Hippocampal formation (tissue), 2 donors: ENCODE measurements around the gene FHL3.
"Not testable (repeated sequence)": the region's sequence is repeated elsewhere in the genome, so short reads cannot be mapped to it uniquely, and the experiment has no call there.

Source experiments
- DNase-seq, 2 donors: peaks; one replicate each; lab custom pipeline; 2025; lab: John Stamatoyannopoulos, UW

The FHL3 gene

DNA sequence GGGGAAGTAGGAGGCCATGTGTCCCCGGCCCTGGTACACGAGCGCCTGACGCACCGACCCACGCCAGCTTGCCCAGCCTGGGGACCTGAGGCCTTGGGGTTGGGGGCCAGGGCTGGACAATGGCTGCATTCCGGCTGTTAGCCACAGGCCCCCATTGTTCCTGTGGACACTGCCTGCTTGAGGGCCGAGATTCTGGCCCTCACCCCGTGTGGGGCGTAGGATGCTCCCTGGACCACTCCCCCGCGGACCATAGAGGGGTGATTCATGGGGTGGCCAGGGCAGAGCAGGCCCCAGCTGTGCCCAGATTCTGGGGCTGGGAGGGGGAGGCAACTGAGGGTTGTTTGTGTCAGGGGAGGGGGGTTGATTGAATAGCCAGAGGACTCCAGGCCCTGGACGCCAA lies 29.6 kb upstream of the FHL3 start:
- DNase-seq = no peak

DNA sequence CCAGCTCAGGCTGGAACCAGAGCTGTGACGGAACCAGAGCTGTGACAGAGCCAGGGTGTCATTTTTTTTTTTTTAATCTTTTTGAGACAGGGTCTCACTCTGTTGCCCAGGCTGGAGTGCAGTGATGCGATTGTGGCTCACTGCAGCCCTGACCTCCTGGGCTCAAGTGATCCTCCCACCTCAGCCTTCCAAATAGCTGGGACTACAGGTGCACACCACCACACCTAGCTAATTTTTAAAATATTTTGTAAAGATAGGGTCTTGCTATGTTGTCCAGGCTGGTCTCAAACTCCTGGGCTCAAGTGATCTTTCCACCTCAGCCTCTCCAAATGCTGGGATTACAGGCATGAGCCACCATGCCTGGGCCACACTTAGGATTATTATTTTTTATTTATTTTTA lies 27.7 kb upstream of the FHL3 start:
- not testable (repeated sequence) for DNase-seq

DNA sequence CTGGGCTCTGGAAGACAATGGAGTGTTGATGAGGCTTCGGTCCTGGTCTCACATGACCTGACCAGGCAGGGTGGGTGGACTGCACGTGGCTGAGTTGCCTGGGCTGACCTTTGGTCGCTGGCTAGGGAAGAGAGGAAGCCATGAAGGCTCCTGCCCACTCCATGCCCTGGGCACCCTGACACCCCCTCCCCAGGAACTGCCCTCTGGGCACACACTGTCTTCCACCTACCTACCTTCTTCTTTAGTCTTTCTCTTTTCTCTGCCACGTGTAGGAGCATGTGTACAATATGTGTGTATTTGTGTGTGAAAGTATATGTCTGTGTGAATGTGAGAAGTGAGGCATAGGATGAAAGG lies 26.2 kb upstream of the FHL3 start:
- DNase-seq = no peak

DNA sequence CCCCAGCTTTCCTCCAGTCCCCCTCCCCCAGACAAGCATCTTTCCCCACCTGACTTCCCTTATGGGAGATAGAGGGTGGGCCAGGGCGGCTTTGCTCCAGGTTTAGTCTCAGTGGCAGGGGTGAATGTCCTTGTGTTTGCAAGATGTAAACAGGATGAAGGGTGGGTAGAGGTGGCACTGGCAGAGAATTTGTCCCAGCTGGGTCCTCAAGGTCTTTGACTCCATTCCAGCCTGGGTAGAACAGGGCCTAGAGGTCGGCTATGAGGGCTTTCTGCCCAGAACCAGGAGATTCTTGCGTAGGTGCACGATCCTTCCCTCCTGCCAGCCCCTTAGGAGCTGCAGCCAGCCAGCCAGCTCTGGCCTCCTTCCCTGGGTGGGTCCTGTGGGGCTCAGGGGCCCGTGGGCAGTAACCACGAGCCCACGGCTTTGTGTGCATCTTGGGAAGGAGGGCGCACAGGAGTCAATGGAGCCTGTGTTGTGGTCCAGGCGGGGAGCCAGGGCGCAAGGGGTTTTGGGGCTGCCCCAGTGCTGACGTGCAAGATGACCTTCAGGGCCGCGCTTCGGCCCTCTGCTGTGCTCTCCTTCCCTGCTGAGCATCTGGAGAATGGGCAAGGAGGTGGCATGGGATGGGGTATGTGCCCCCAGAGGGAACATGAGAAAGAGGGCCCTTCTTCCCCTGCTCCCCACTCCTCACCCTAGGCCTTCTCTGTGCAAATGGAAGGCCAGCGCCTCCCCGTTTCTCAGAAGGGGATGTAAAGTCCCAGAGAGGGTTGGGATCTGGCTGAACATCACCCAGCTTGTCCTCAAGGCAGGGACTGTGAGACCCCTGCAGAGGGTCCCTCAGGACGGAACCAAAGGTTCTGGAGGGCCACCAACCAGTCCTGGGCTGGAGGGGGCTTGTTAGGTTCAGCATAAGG lies 25.5 kb upstream of the FHL3 start:
- DNase-seq = no peak

DNA sequence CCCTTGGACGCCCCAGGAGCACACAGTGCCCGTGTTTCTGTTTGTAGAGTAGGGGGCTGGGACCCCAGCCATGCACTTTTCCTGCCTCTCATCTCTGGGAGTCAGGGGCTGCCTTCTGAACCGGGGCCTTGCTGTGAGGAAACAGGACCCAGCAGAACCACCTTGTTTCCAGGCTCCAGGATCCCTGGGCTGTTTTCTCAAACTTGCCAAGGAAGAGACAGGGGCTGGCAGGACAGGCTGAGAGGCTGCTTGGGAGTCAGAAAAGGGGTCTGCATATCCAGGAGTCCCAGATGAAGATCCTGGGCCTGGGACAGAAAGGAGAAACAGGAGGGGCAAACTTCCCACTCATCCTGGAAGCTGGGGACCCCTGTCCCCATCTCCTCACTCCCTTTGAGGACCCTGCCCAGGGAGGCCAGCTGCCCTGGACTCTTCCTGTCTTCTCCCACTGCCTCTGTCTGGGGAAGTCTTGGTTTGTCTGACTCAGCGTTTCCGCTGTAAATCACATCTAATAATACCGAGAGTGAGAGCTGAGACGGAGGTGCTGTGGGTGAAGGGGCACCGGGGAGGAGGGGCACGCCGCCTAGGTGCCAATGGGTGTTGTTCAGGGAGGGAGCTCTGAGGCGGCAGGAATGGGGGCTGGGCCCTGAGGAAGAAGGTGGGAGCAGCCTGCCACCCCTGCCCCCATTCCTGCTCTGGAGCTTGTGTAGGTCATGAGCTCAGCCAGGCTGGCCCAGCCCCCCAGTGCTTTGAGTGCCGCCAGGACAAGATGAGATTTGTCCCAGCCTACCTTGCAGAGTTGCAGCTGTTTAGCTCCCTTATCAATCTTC lies 24.6 kb upstream of the FHL3 start:
- DNase-seq = no peak

DNA sequence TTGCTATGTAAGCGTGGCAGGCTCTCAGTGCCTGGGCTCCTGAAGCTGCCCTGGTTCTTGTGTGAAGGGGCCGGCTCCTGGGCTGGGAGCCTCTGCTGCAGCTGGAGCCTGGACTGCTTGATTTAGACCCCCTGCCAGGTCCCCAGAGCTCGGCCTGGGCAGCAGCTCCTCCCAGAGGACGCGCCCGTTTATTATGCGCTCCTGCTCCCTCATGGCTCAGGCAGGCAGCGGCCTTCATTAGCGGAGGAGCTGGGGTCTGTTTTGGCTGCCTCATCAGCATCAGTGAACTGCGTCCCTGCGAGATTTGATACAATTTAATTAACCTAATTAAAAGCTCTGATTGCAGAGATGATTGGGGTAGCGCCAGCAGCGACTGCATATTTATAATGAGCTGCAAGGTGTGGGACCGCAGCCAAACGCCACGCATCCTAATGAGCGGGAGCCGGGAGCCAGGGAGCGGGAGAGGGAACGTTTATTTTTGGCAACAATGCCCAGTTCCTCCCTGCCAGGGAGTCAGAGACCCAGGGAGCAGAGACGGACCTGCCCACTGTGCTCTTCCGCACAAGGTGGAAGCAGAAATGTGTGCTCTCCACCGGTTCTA lies 23.9 kb upstream of the FHL3 start:
- no peak for DNase-seq

DNA sequence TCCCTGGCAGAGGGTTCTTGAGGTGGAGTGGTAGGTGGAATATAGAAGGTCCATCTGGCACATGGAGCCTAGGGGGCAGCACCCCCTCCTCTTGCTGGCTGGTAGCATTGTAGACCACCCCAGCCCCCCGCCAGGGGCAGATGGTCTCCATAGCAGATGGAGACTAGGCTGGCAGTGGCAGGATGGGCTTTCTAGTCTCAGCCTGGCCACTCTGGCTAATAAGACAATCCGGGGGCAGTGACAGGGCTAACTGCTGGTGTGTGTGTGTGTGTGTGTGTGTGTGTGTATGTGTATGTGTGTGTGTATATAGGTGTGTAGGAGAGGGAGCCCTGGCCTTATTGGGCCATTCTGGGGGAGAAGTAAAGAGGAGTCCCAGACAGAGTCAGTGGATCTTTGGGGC lies 23.4 kb upstream of the FHL3 start:
- DNase-seq = no peak

DNA sequence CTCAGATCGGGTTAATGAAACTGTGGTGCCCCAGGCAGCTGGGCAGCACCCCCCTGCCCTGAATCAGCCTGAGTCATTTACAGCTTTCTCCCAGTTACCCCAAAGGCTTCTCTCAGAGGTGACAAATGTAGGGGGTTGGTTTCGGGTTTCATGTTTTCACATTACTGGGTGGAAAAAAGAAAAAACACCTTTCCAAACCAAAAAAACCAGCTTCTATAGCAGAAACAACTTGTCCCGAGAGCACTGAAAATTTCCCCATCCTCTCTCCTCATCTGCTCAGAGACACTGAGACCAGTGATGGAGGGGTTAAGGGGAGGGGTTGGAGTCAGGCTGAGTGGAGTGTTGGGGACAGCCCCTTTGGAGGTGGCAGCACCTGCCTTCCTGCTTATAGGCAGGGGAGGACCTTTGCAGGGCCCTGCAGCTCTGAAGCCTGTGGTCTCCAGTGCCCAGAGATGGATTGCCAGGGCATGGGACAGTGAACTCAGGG lies 22.8 kb upstream of the FHL3 start:
- DNase-seq = no peak

DNA sequence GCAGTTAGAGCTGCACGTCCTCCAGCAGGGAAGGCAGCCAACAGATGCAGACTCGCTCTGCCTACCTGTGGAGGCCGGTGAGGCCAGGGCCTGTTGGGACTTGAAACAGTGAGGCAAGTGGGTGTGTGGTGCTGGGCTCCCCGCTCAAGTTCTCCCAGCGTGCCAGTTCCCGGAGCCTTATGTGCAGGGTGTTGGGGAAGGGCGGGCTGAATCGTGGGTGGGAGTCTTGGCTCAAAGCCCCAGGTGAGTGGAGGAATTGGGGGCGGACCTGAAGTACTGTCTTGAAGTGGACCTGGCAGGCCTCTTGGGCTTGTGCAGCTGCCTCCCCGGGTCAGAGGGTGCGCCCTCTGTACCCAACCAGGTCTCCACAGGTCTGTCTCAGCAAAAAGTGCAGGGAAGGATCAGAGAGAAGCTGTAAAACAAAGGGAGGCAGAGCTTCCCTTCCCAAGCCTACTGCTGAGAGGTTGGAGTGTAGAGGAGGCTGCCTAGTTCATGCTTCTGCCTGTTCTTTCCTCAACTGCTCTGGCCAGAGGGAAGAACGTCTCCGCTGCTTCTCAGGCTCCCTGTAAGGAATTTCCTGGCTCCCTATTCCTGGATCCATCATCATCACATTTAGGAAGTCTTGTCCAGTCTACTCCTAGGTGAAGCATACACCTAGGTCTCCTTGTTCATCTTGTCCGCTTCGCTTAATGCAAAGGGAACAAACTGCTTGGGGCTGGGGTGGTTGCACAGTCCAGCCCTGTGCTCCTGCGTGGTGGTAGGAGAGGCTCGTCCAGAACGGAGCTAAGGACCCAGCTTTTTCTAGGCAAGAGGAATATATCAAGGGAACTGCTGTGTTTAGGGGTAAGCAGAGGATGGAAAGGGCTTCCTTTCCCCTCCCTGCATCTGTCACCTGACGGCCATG lies 22.1 kb upstream of the FHL3 start:
- no peak for DNase-seq

DNA sequence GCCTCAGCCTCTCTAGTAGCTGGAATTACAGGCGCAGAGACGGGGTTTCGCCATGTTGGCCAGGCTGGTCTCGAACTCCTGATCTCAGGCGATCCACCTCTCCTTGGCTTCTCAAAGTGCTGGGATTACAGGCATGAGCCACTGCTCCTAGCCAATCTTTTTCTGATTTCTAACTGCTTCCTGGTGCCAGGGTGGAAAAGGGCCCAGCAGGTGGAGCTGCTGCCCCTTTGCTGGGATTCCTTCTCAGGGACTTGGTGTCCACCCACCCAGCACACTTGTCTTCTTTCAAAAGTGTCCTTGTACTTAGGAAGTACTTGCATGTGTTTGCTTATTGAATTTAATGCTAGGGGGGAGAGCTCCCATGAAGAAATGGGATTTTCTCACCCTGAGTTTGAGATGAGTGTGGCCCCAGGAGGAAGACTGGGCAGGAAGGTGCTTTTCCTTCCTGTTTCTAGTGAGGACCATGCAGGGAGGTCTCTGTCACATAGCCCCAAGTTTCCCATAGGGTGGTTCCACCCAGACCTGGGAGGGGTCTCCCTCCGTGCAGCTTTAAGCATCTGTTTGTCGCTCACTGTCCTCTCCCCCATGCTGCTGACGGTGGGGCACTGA lies 21.4 kb upstream of the FHL3 start:
- peak; percentile 22 to 57 for DNase-seq

DNA sequence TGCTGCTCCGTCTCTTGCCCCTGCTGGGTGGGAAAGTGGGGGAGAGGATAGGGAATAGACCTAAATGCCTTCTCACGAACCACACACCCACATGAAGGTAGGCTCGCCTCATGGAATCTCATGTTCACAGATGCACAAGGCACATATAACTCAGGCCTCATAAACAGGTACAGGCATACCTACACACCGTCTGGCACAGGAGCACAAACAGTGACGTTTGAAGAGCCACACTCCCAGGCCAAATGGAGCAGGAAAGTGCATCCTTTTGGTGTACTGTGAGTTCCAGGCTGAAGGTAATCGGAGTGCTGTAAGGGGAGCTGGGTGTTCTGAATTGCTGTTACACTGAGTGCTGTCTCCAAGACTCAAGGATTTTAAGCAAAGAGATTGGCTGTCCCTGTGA lies 20.4 kb upstream of the FHL3 start:
- DNase-seq = no peak

DNA sequence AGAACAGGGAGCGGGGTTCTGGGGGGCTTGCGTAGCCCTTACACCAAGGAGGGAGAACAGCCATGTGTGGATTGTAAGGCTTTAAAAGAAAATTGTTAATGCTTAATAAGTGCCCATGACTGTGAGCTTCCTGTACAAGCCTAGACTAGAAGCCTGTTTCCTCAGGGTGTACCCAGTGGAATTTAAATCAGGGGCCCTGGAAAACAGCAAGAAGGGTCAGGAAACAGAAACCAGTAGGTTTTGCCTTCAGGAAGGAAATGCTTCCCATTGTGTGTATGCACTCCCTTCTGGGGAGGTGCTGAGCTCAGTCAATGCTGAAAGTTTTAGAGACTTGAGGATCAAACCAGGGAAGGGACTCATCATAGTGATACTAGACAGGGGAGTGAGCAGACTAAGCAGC lies 19.9 kb upstream of the FHL3 start:
- no peak for DNase-seq

DNA sequence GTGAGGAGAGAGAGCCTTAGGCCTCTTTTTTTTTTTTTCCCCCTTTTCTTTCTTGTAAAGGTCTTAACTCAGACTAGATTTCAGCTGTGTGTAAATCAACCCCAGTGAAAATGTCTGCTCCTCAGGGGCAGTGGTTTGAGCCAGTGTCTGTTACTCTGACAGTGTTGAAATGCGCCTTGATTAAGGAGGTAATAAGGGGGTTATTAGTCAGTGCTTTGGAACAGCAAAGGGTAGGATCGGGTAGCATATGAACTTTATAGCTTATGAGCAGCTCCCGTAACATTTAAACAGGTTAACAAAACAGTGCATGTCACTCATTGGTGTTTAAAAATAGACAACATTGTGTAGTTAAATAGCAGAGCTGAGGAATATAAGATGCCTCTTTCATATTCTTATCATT lies 17.5 kb upstream of the FHL3 start:
- DNase-seq = no peak

DNA sequence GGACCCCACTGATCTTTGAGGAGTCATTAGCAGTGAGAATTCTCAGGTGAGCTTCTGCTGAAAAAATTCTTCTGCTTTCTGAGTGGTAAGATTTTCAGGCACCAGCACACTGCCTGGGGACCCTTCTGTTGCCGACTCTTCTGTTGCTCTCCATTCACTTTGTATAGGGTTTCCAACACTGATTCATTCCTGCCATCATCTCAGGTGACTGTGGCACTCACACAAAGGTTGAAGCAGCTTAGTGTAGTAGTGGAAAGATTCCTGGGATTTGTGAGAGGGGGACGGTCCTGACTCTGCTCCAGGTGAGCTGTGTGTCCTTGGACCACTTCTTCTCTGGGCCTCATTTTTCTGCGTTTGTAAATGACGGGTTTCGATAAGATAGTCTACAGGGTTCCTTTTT lies 16.7 kb upstream of the FHL3 start:
- no peak for DNase-seq

DNA sequence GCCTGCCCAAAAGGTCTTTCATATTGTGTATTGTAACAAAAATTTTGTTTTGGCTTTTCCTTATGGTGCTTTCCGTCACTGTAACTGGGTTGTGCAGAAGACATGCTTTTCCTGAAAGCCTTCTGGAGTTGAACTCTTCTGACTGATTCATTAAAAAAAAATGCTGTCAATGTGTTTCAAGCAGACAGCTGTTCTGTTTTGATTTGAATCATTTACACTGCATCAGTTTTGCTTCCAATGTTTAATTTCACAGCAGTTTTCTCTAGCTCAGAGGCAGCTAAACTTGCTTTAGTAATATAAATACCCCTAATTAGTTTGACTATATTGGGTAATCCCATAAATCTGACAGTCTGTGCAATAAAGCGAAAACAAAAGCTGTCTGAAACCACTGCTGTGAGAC lies 15.1 kb upstream of the FHL3 start:
- DNase-seq = no peak

DNA sequence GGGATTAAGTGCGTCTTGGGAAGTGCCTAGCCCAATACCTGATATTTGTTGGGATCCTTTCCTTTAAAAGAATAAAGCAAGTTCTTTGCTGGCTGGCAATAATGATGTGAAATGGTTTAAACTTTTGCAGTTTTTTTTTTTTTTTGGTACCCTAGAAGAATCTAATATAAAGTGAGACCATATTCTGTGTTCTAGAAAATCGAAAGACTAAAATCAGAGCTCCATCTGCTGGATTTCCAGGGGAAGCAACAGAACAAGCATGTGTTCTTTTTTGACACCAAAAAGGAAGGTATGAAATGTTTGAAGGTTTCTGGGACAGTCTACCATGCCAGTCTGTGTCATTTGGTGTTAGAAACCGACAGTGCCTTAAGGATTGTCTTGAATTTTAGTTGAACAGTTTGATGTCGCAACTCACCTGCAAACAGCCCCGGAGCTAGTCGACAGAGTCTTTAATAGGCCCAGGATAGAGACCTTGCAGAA lies 13.6 kb upstream of the FHL3 start:
- DNase-seq = no peak

DNA sequence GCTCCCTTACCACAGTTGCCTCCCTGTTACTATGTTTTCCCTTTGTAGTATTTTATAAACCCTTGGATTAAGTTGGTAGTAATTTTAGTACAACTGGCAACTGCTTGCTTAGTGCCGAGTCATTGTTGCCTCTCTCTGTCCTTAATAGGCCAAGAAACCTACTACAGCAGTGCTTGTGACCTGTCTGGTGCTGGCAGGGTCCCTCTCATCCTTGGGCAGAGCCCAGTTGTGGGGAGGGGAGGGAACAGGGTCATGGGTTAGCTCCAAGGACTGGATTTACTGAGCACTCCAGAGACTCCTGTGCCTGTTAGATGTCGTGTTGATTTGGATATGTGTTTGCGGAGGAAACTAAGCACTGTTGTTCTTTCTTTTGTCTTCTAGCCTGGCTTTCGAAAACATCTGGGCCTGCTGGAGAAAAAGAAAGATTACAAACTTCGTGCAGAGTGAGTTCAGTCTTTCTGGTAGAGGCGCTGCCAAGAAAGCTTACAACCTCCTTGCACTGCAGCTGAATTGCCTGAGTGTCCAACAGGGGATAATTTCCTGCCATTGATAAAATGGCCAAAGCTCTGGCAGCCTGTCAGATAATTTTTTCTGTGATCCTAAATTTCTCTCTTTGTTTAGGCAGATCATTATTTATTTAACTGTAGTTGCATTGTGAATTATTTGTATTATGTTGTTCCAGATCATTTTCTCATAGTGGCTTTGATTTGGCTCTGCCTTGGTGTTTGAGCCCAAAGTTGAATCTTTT lies 10.8 kb upstream of the FHL3 start:
- DNase-seq = no peak

DNA sequence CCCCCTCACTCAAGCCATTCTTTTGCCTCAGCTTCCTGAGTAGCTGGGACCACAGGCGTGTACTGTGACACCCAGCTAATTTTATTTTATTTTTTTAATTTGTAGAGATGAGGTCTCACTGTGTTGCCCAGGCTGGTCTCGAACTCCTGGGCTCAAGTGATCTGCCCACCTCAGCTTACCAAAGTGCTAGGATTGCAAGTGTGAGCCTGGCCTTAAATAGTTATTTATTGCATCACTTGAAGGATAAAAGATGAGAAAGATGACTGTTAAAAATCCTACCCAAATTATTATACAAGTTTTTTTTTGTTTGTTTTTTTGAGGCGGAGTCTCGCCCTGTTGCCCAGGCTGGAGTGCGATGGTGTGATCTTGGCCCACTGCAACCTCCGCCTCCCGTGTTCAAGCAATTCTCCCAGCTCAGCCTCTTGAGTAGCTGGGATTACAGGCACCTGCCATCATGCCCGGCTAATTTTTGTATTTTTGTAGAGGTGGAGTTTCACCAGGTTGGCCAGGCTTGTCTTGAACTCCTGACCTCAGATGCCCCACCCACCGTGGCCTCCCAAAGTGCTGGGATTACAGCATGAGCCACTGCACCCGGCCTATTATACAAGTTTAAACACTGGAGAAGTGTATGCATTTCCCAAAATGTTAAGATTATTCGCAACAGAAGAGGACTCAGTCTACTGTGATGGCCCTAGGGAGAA lies 9.6 kb upstream of the FHL3 start:
- DNase-seq = no peak

DNA sequence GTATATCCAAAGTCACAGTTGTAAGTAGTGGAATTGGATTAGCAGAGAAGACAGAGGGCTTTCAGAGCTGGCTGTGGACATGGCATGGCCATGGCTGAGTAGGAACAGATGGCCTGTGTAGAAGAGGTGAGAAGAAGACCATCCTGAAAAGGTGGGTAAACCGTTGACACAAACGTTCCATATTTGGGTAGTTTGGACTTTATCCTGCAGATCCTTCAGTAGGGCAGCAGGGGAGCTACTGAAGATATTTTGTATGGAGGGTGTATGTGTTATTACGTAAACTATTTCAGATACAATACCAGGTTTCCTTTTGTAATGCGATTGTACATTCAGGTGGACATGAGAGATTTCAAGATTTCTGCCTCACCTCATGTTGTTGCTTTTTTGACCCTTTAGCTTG lies 8.9 kb upstream of the FHL3 start:
- no peak for DNase-seq

DNA sequence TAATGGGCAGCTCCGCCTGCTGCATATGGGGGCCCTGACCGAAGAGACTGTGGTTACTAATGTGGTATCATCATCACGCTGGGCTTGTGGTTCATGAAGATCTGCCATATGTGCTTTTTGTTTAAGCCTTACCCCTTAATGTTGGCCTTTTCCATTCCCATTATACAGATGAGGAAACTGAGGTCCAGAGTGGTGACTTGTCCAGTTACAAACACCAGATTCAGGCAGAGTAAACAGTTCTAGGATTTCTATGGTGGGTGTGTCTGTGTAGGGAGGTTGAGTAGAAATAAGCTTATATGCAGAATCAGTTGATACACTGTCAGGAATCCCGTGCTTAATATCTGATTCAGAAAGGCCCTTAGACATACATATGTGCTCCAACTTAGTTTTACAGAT lies 7.9 kb upstream of the FHL3 start:
- DNase-seq = no peak
